HG03103 (cell line): Measurements from ENCODE around the gene DYRK3.
"Not testable (repeated sequence)": the region's sequence is repeated elsewhere in the genome, so short reads cannot be mapped to it uniquely, and the experiment has no call there.

Experiments
- ATAC-seq: cut with Tn5 transposase; IDR thresholded peaks from one replicate; pipeline ENCODE4 v1.9.1; 2021; ENCODE audit warnings: low read depth; ENCODE audit not compliant: unreplicated experiment

The DYRK3 gene

GRCh38 chr1:206628916-206629315 is 6.4 kb upstream of the DYRK3 start:
- ATAC-seq: no peak

- no peak for ATAC-seq
Observed at GRCh38 chr1:206631085-206631509, 4.2 kb upstream of the DYRK3 start.

GRCh38 chr1:206633708-206634121 is 1.6 kb upstream of the DYRK3 start:
- ATAC-seq: no peak

- ATAC-seq: no peak
Observed at GRCh38 chr1:206634365-206635079, 814 bp upstream of the DYRK3 start.

GRCh38 chr1:206635978-206636345 is 626 bp downstream of the DYRK3 start:
- no peak for ATAC-seq

- no peak for ATAC-seq
Observed at GRCh38 chr1:206636671-206637070, 1.3 kb downstream of the DYRK3 start.

- ATAC-seq: no peak
Observed at GRCh38 chr1:206637605-206638004, 2.3 kb downstream of the DYRK3 start.

GRCh38 chr1:206642074-206642473 is 6.7 kb downstream of the DYRK3 start:
- not testable (repeated sequence) for ATAC-seq

GRCh38 chr1:206643118-206643698 is 7.9 kb downstream of the DYRK3 start:
- no peak for ATAC-seq

- ATAC-seq: no peak
Observed at GRCh38 chr1:206646504-206646903, 11.2 kb downstream of the DYRK3 start.

GRCh38 chr1:206647224-206647623 is 11.9 kb downstream of the DYRK3 start:
- ATAC-seq: no peak

- ATAC-seq: no peak
Observed at GRCh38 chr1:206649261-206649921, 14.1 kb downstream of the DYRK3 start.

- no peak for ATAC-seq
Observed at GRCh38 chr1:206651014-206651413, 15.7 kb downstream of the DYRK3 start.

- ATAC-seq: no peak
Observed at GRCh38 chr1:206651958-206652890, 16.9 kb downstream of the DYRK3 start.

GRCh38 chr1:206653715-206654459 is 18.6 kb downstream of the DYRK3 start:
- ATAC-seq: no peak

GRCh38 chr1:206654828-206655227 is 19.5 kb downstream of the DYRK3 start:
- no peak for ATAC-seq

- ATAC-seq: no peak
Observed at GRCh38 chr1:206655471-206655882, 20.1 kb downstream of the DYRK3 start.

- ATAC-seq: no peak
Observed at GRCh38 chr1:206656936-206657335, 21.6 kb downstream of the DYRK3 start.

GRCh38 chr1:206657751-206658150 is 22.4 kb downstream of the DYRK3 start:
- ATAC-seq: no peak
